Effector memory CD4-positive, alpha-beta T cell (primary cell): ENCODE data around the gene MDM4.
A peak's percentile ranks its signal among the peaks of the same experiment; 100 is the strongest.

Experiments used
- DNase-seq, 3 donors: peaks; one replicate each; pipeline ENCODE4 v3.0.0-alpha.2; 2020
- H3K27ac ChIP-seq: 2 replicates; pipeline ENCODE4 v1.7.0; 2013; ENCODE audit warnings: mild to moderate bottlenecking, low read length, moderate library complexity; ENCODE audit not compliant: insufficient read depth, poor library complexity, severe bottlenecking
- H3K27me3 ChIP-seq: replicated peaks from 2 replicates; pipeline ENCODE4 v1.7.0; 2013; ENCODE audit warnings: mild to moderate bottlenecking, low read length; ENCODE audit not compliant: insufficient read depth, control insufficient read depth, poor library complexity, severe bottlenecking
- H3K36me3 ChIP-seq: 2 replicates; pipeline ENCODE4 v1.7.0; 2013; ENCODE audit warnings: mild to moderate bottlenecking, low read length, moderate library complexity; ENCODE audit not compliant: control insufficient read depth, insufficient read depth
- H3K4me1 ChIP-seq: 2 replicates; pipeline ENCODE4 v1.7.0; 2013; ENCODE audit warnings: low read length, mild to moderate bottlenecking; ENCODE audit not compliant: control insufficient read depth, insufficient read depth, poor library complexity, severe bottlenecking
- H3K4me3 ChIP-seq: 2 replicates; pipeline ENCODE4 v1.7.0; 2013; ENCODE audit warnings: low read length, low read depth, mild to moderate bottlenecking; ENCODE audit not compliant: insufficient read depth, poor library complexity, severe bottlenecking
- H3K9me3 ChIP-seq: 2 replicates; pipeline ENCODE4 v1.7.0; 2013; ENCODE audit warnings: mild to moderate bottlenecking, low read length, moderate library complexity; ENCODE audit not compliant: control insufficient read depth

The MDM4 gene

GRCh38 chr1:204503122-204503912 is 12.9 kb upstream of the MDM4 start:
- peak in 1 of 3 donors; percentile 20 for DNase-seq

GRCh38 chr1:204503913-204504519 is 12.2 kb upstream of the MDM4 start:
- no peaks in the 10 kb centered on the region for H3K4me1 ChIP-seq
- H3K27me3 ChIP-seq = no peaks in the 10 kb centered on the region
- H3K27ac ChIP-seq = no peak overlapping the region
- no peaks in the 10 kb centered on the region for H3K9me3 ChIP-seq
- H3K36me3 ChIP-seq = no peaks in the 10 kb centered on the region
- H3K4me3 ChIP-seq = no peak overlapping the region
- no peak for DNase-seq

More at GRCh38 chr1:204503122-204503912, 12.9 kb upstream of the MDM4 start:
- no peak overlapping the region for H3K4me3 ChIP-seq
- H3K4me1 ChIP-seq = no peaks in the 10 kb centered on the region
- H3K9me3 ChIP-seq = no peaks in the 10 kb centered on the region
- no peaks in the 10 kb centered on the region for H3K36me3 ChIP-seq
- H3K27ac ChIP-seq = no peak overlapping the region
- H3K27me3 ChIP-seq = no peaks in the 10 kb centered on the region

- Histone ChIP-seq H3K27ac (peak overlapping the region; percentile 81), H3K4me3 (peak overlapping the region; percentile 35), H3K27me3 (no peaks in the 10 kb centered on the region), H3K4me1 (no peaks in the 10 kb centered on the region), H3K9me3 (no peaks in the 10 kb centered on the region), H3K36me3 (no peaks in the 10 kb centered on the region)
- no peak for DNase-seq
Observed at GRCh38 chr1:204505674-204506200, 10.5 kb upstream of the MDM4 start.

- peak; percentile 42 to 61 (median 43) for DNase-seq
- H3K4me3 ChIP-seq = peak overlapping the region; percentile 35
- no peaks in the 10 kb centered on the region for H3K36me3 ChIP-seq
- no peaks in the 10 kb centered on the region for H3K27me3 ChIP-seq
- peak overlapping the region; percentile 81 for H3K27ac ChIP-seq
- no peaks in the 10 kb centered on the region for H3K9me3 ChIP-seq
- no peaks in the 10 kb centered on the region for H3K4me1 ChIP-seq
Observed at GRCh38 chr1:204506201-204506968, 9.8 kb upstream of the MDM4 start.

GRCh38 chr1:204506969-204507316 is 9.3 kb upstream of the MDM4 start:
- Histone ChIP-seq H3K27ac (peak overlapping the region; percentile 81), H3K36me3 (no peaks in the 10 kb centered on the region), H3K27me3 (no peaks in the 10 kb centered on the region), H3K4me3 (peak overlapping the region; percentile 35), H3K4me1 (no peaks in the 10 kb centered on the region), H3K9me3 (no peaks in the 10 kb centered on the region)
- DNase-seq = peak; percentile 77 to 80 (median 80)

- Histone ChIP-seq H3K4me1 (no peaks in the 10 kb centered on the region), H3K4me3 (peak overlapping the region; percentile 35), H3K27ac (peak overlapping the region; percentile 81), H3K27me3 (no peaks in the 10 kb centered on the region), H3K9me3 (no peaks in the 10 kb centered on the region), H3K36me3 (no peaks in the 10 kb centered on the region)
- no peak for DNase-seq
Observed at GRCh38 chr1:204507317-204508105, 8.7 kb upstream of the MDM4 start.

- H3K4me1 ChIP-seq = no peaks in the 10 kb centered on the region
- no peak overlapping the region for H3K4me3 ChIP-seq
- DNase-seq = no peak
- H3K9me3 ChIP-seq = no peaks in the 10 kb centered on the region
- no peaks in the 10 kb centered on the region for H3K36me3 ChIP-seq
- H3K27me3 ChIP-seq = no peaks in the 10 kb centered on the region
- H3K27ac ChIP-seq = no peak overlapping the region
Observed at GRCh38 chr1:204509186-204509635, 7.0 kb upstream of the MDM4 start.

GRCh38 chr1:204511366-204511765 is 4.8 kb upstream of the MDM4 start:
- no peaks in the 10 kb centered on the region for H3K36me3 ChIP-seq
- H3K9me3 ChIP-seq = no peaks in the 10 kb centered on the region
- peak overlapping the region; percentile 39 for H3K27ac ChIP-seq
- no peaks in the 10 kb centered on the region for H3K27me3 ChIP-seq
- H3K4me3 ChIP-seq = no peak overlapping the region
- H3K4me1 ChIP-seq = no peaks in the 10 kb centered on the region
- no peak for DNase-seq

- H3K27ac ChIP-seq = peak overlapping the region; percentile 92
- H3K9me3 ChIP-seq = no peaks in the 10 kb centered on the region
- peaks cover 11% of the 10 kb centered on the region for H3K4me1 ChIP-seq
- no peaks in the 10 kb centered on the region for H3K27me3 ChIP-seq
- peak overlapping the region; percentile 42 for H3K4me3 ChIP-seq
- peaks cover 5% of the 10 kb centered on the region for H3K36me3 ChIP-seq
- DNase-seq = peak; percentile 35 to 62 (median 46)
Observed at GRCh38 chr1:204513117-204513716, 3.0 kb upstream of the MDM4 start.
